ENCODE results near the gene GNB1L. TPM values are rescaled to one million over a fixed set of nuclear protein-coding genes. Genes with fewer than 3 reads are reported as not detected.
"Not testable (repeated sequence)": the region's sequence is repeated elsewhere in the genome, so short reads cannot be mapped to it uniquely, and the experiment has no call there.

Gene GNB1L
- total and polyA plus RNA-seq, 2 donors (not counting 1 experiment from before 2014, with no cell fraction given) = 6.6 to 12.1 TPM

GRCh38 chr22:19779011-19779421 is 75.7 kb downstream of the GNB1L start:
- ChIA-PET POLR2A (no interaction called here), CTCF (interaction anchor here (1.1 kb wide), 2 partner anchors 23 to 49 kb away, joined by 3 to 4 read pairs; no protein-coding TSS in a partner anchor)
- no peak overlapping the region for H3K4me3 Mint-ChIP-seq
- no peak overlapping the region for H3K9ac ChIP-seq (ENCODE audit: low read length)
- peaks cover 0 to 54% (median 26%) of the 10 kb centered on the region in 4 experiments for H3K27me3 ChIP-seq (replicated peaks in 1 of 4; ENCODE audit: control extremely low read depth in 1 of 4, control insufficient read depth in 3 of 4, insufficient read depth in 4 of 4, low read length in 3 of 4)
- no peaks in the 10 kb centered on the region for H4K20me1 ChIP-seq (ENCODE audit: control insufficient read depth, insufficient read depth, low read length, poor library complexity, severe bottlenecking)
- DNase-seq = no peak
- H3K4me3 ChIP-seq (ENCODE audit: control extremely low read depth in 1 of 5, extremely low read depth in 1 of 5, insufficient read depth in 1 of 5, low read depth in 2 of 5, low read length in 4 of 5) = no peak overlapping the region
- peaks cover 14 to 19% of the 10 kb centered on the region in 2 donors for H3K4me1 ChIP-seq (ENCODE audit: control insufficient read depth in 2 of 2, insufficient read depth in 2 of 2, low read length in 2 of 2)
- no peaks in the 10 kb centered on the region for H3K36me3 ChIP-seq (replicated peaks in 1 of 2; ENCODE audit: control extremely low read depth in 1 of 2, control insufficient read depth in 1 of 2, extremely low read depth in 1 of 2, insufficient read depth in 2 of 2, low read length in 1 of 2)
- TF ChIP-seq CTCF (IDR thresholded peaks at IDR 0.05) (no peak), EZH2 (IDR thresholded peaks at IDR 0.05; ENCODE audit: borderline replicate concordance, insufficient read depth, low read depth, low read length, poor library complexity, severe bottlenecking) (no peak)
- no peak for ATAC-seq (ENCODE audit: low read depth)
- H3K4me2 ChIP-seq (replicated peaks; ENCODE audit: low read depth, low read length, poor library complexity, severe bottlenecking) = no peak overlapping the region
- H3K79me2 ChIP-seq (ENCODE audit: control insufficient read depth, insufficient read depth, low read length) = no peaks in the 10 kb centered on the region
- peaks cover 21% of the 10 kb centered on the region for H3K4me1 Mint-ChIP-seq
- no peak overlapping the region for H2AFZ ChIP-seq (ENCODE audit: insufficient read depth, low read depth, low read length, poor library complexity, severe bottlenecking)
- H3K9me3 Mint-ChIP-seq (ENCODE audit: insufficient read depth) = no peaks in the 10 kb centered on the region
- H3K27ac ChIP-seq (ENCODE audit: low read length in 2 of 2) = no peak overlapping the region
- no peak overlapping the region for H3K27ac Mint-ChIP-seq
- peaks cover 0 to 17% (median 0%) of the 10 kb centered on the region in 3 donors for H3K9me3 ChIP-seq (ENCODE audit: control extremely low read depth in 1 of 3, control insufficient read depth in 2 of 3, insufficient read depth in 1 of 3, low read length in 2 of 3)
- peaks cover 44% of the 10 kb centered on the region for H3K27me3 Mint-ChIP-seq
- intact Hi-C loops (cut with micrococcal nuclease) = no loop called here
- WGBS (ENCODE audit: insufficient coverage) = 88% methylated on average over 6 of the region's 10 CpGs

GRCh38 chr22:19777192-19777591 is 77.5 kb downstream of the GNB1L start:
- POLR2A ChIA-PET = not testable (repeated sequence)

More at GRCh38 chr22:19777192-19777591, 77.5 kb downstream of the GNB1L start:
- Histone ChIP-seq H3K27me3 (replicated peaks in 1 of 4; ENCODE audit: control extremely low read depth in 1 of 4, control insufficient read depth in 3 of 4, insufficient read depth in 4 of 4, low read length in 3 of 4) (peaks cover 0 to 62% (median 34%) of the 10 kb centered on the region in 4 experiments), H3K9me3 (ENCODE audit: control extremely low read depth in 1 of 3, control insufficient read depth in 2 of 3, insufficient read depth in 1 of 3, low read length in 2 of 3) (peaks cover 0 to 31% (median 0%) of the 10 kb centered on the region in 3 donors), H3K4me1 (ENCODE audit: control insufficient read depth in 2 of 2, insufficient read depth in 2 of 2, low read length in 2 of 2) (peaks cover 31 to 35% of the 10 kb centered on the region in 2 donors)
- peaks cover 58% of the 10 kb centered on the region for H3K27me3 Mint-ChIP-seq
- H3K4me2 ChIP-seq (replicated peaks; ENCODE audit: low read depth, low read length, poor library complexity, severe bottlenecking); H3K4me3 ChIP-seq (ENCODE audit: control extremely low read depth in 1 of 5, extremely low read depth in 1 of 5, insufficient read depth in 1 of 5, low read depth in 2 of 5, low read length in 4 of 5); H2AFZ ChIP-seq (ENCODE audit: insufficient read depth, low read depth, low read length, poor library complexity, severe bottlenecking); H3K36me3 ChIP-seq (replicated peaks in 1 of 2; ENCODE audit: control extremely low read depth in 1 of 2, control insufficient read depth in 1 of 2, extremely low read depth in 1 of 2, insufficient read depth in 2 of 2, low read length in 1 of 2); H4K20me1 ChIP-seq (ENCODE audit: control insufficient read depth, insufficient read depth, low read length, poor library complexity, severe bottlenecking); DNase-seq; H3K9me3 Mint-ChIP-seq (ENCODE audit: insufficient read depth); intact Hi-C loops (cut with micrococcal nuclease); ATAC-seq (ENCODE audit: low read depth); H3K27ac ChIP-seq (ENCODE audit: low read length in 2 of 2); H3K79me2 ChIP-seq (ENCODE audit: control insufficient read depth, insufficient read depth, low read length); H3K4me3 Mint-ChIP-seq; H3K9ac ChIP-seq (ENCODE audit: low read length); H3K27ac Mint-ChIP-seq; CTCF ChIA-PET: not testable (repeated sequence)
- peaks cover 37% of the 10 kb centered on the region for H3K4me1 Mint-ChIP-seq
- no CpG with 5 or more reads among the region's 6 CpGs for WGBS (ENCODE audit: insufficient coverage)

All from B cell (primary cell).